ENCODE results near the gene KLHL42.

The KLHL42 gene

DNA sequence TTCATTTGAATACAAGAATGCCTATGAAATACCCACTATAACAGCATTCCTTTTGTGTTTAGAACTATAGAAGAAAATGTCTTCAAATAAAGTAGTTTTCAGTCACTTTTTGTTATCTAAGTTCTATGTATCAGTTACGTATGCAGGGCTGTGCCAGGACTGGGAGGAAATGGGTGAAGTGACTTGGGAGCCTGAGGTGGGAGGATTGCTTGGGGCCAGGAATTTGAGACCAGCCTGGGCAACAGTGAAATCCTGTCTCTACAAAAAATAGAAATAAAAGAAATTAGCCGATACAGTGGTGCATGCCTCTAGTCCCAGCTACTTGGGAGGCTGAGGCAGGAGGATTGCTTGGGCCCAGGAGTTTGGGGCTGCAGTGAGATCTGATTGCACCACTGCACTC is 22.9 kb downstream of the KLHL42 start:
- TF ChIP-seq, protein P1, sequence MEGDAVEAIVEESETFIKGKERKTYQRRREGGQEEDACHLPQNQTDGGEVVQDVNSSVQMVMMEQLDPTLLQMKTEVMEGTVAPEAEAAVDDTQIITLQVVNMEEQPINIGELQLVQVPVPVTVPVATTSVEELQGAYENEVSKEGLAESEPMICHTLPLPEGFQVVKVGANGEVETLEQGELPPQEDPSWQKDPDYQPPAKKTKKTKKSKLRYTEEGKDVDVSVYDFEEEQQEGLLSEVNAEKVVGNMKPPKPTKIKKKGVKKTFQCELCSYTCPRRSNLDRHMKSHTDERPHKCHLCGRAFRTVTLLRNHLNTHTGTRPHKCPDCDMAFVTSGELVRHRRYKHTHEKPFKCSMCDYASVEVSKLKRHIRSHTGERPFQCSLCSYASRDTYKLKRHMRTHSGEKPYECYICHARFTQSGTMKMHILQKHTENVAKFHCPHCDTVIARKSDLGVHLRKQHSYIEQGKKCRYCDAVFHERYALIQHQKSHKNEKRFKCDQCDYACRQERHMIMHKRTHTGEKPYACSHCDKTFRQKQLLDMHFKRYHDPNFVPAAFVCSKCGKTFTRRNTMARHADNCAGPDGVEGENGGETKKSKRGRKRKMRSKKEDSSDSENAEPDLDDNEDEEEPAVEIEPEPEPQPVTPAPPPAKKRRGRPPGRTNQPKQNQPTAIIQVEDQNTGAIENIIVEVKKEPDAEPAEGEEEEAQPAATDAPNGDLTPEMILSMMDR (IDR thresholded peaks at IDR 0.05; ENCODE audit: borderline replicate concordance, control extremely low read depth, extremely low read depth, insufficient read depth, missing control alignments): no peak
- no peak for DNase-seq (ENCODE audit: low spot score)
- in situ Hi-C loops (cut with MboI; ENCODE audit: low sequenced_read_pairs, unreplicated experiment): no loop called here

DNA sequence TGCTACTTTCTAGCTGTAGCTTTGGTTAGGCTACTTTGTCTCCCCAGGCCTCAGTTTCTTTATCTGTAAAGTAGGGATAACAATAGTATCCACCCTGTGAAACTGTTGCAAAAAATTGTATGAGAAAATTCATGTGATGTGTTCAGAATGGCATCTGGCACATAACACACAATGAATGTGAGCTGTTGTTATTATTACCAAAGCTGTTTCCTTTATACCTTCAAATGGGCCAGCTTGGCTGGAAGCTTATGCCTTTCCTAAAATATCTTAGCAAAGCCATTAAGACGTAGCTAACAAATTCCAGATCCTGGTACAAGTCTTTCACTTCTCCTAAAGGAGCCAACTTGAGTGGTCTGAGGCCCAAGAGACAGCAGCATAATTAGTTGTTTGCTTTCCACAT is 25.2 kb downstream of the KLHL42 start:
- TF ChIP-seq, protein P1 (IDR thresholded peaks at IDR 0.05; ENCODE audit: borderline replicate concordance, control extremely low read depth, extremely low read depth, insufficient read depth, missing control alignments): no peak
- no peak for DNase-seq (ENCODE audit: low spot score)
- in situ Hi-C loops (cut with MboI; ENCODE audit: low sequenced_read_pairs, unreplicated experiment): no loop called here

DNA sequence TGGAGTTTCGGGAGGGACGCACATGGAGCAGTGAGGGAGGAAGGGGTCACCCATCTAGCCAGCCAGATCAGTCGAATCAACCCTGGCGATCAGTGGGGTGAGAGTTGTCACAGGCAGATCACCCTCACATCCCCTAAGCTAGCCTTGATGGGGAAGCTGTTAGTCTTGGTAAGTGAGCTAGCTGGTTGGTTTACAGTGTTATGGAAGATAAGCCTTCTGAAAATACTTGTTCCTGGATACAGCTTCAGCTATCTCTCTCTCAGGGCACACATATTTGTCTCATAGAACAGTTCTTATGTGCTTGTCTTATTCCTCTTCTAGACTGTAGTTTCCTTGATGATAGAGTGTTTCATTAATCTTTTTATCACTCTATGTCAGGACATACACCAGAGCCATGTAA is 26.2 kb downstream of the KLHL42 start:
- DNase-seq (ENCODE audit: low spot score): no peak
- TF ChIP-seq, protein P1 (IDR thresholded peaks at IDR 0.05; ENCODE audit: borderline replicate concordance, control extremely low read depth, extremely low read depth, insufficient read depth, missing control alignments): no peak
- in situ Hi-C loops (cut with MboI; ENCODE audit: low sequenced_read_pairs, unreplicated experiment): no loop called here

- TF ChIP-seq, protein P1 (IDR thresholded peaks at IDR 0.05; ENCODE audit: borderline replicate concordance, control extremely low read depth, extremely low read depth, insufficient read depth, missing control alignments): no peak
- no peak for DNase-seq (ENCODE audit: low spot score)
- in situ Hi-C loops (cut with MboI; ENCODE audit: low sequenced_read_pairs, unreplicated experiment): no loop called here
Observed at GRCh38 chr12:27807063-27807703, 27.1 kb downstream of the KLHL42 start.

- in situ Hi-C loops (cut with MboI; ENCODE audit: low sequenced_read_pairs, unreplicated experiment): no loop called here
- TF ChIP-seq, protein P1 (IDR thresholded peaks at IDR 0.05; ENCODE audit: borderline replicate concordance, control extremely low read depth, extremely low read depth, insufficient read depth, missing control alignments): no peak
Observed at GRCh38 chr12:27808841-27809240, 28.8 kb downstream of the KLHL42 start.

GRCh38 chr12:27810756-27811155 is 30.7 kb downstream of the KLHL42 start:
- DNase-seq (ENCODE audit: low spot score): no peak
- in situ Hi-C loops (cut with MboI; ENCODE audit: low sequenced_read_pairs, unreplicated experiment): no loop called here
- TF ChIP-seq, protein P1 (IDR thresholded peaks at IDR 0.05; ENCODE audit: borderline replicate concordance, control extremely low read depth, extremely low read depth, insufficient read depth, missing control alignments): no peak

More at GRCh38 chr12:27808841-27809240, 28.8 kb downstream of the KLHL42 start:
- DNase-seq (ENCODE audit: low spot score): no peak

All from GM13976 (cell line).